Fibroblast of mammary gland (primary cell): Measurements from ENCODE around the gene FDXR.

Experiments used
- DNase-seq: peaks from one replicate; pipeline ENCODE4 v3.0.0-alpha.2; 2010; ENCODE audit warnings: low read depth
- H3K4me3 ChIP-seq: 2 replicates; pipeline ENCODE4 v1.5.1; 2011; ENCODE audit warnings: low read depth, mild to moderate bottlenecking, low read length, moderate library complexity; ENCODE audit not compliant: control insufficient read depth
- TF ChIP-seq, protein P1 (sequence below): conservative IDR thresholded peaks from 2 replicates; pipeline ENCODE4 v1.5.1; 2011; ENCODE audit warnings: low read depth, low read length, inconsistent platforms; ENCODE audit not compliant: control insufficient read depth, insufficient read depth

Gene FDXR

DNA sequence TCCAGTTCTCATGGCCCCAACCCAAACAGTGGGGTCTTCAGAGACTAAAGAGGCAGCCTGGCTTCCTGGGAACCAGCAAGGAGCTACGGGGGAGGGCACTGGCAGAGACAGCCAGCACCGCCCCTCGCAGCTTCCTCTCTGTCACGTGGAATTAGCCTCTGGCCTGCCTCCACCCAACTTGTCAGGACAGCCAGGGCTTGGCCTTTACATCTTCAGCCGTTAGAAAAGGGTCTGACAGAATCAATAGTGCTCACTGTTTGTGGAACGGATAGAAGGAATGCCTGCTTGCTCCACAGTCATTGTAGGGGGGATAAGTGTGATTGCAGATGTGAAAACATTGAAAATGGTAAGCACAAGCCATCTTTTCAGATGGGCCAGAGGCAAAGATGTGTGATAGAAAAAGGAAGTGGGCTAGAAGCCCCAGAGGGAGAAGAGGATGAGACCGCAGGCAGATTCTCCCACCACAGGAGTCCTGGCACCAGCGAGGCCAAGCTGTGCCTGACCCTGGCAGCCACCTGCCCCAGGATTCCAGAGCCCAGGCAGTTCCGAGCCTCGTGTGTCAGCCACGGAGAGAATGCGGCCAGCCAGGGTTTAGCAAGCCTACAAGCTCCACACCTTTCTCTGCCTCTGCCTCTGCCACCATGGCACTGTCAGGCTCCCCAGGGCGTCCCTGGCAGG lies 31.7 kb downstream of the FDXR start:
- peak; percentile 40 for DNase-seq
- TF ChIP-seq, protein P1, sequence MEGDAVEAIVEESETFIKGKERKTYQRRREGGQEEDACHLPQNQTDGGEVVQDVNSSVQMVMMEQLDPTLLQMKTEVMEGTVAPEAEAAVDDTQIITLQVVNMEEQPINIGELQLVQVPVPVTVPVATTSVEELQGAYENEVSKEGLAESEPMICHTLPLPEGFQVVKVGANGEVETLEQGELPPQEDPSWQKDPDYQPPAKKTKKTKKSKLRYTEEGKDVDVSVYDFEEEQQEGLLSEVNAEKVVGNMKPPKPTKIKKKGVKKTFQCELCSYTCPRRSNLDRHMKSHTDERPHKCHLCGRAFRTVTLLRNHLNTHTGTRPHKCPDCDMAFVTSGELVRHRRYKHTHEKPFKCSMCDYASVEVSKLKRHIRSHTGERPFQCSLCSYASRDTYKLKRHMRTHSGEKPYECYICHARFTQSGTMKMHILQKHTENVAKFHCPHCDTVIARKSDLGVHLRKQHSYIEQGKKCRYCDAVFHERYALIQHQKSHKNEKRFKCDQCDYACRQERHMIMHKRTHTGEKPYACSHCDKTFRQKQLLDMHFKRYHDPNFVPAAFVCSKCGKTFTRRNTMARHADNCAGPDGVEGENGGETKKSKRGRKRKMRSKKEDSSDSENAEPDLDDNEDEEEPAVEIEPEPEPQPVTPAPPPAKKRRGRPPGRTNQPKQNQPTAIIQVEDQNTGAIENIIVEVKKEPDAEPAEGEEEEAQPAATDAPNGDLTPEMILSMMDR: no peak
- H3K4me3 ChIP-seq: no peak overlapping the region

DNA sequence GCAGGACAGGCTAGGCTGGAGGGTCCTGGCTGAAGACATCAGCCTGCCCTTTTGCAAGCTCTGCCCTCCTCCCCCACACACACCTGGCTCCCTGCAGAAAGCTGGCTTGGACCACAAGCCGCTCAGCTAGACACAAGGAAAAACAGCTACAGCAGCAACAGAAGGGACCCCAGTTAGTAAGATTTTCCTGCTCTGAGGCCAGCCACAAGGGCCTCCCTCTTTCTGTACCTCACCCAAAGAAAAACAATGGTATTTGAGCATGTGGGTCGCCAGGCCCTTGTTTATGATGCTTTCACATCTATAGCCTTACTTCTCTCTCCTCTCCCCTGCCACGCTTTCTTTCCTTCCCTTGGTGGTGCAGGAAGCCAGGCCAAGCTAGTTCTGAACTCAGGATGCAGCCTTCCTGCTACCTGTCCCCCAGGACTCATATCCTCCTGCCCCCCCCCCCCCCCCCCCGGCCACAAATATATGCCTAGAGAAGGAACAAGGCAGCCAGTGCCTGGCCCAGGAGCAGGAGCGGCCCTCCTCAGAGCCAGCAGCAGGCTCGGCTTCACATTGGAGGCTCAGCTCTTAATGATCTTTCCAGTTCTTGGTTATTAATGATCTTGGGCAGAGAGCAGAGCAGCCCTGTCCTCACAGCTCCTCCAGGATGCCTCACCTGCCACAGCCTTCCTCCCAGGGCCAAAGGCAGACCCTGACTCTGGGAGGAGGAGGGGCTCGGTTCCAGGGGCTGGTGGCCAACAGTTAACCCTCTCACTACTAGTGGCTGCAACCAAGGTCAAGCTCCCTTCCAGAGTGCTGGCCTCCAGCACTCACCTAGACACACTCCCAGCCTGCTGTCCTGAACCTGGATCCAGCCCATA lies 32.6 kb downstream of the FDXR start:
- DNase-seq: no peak
- TF ChIP-seq, protein P1: no peak
- H3K4me3 ChIP-seq: no peak overlapping the region

DNA sequence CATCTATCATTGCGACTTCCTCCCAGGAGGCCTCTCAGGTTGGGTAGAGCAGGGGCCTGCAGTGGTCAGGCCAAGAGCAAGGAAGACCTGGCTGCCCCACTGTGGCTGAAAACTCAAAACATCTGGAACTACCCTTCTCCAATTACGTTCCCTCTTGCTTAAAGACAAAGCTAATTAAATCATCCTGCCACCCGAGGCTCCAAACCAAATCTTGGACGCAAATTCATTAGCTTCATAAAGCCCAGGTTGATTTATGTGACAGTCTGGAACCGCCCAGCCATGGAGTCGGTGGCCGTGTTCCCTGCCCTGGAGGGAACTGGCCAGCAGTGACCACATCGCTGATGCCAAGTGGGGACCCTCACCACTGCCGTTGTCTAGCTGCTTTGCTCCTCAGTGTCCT lies 34.5 kb downstream of the FDXR start:
- peak; percentile 4 for DNase-seq
- TF ChIP-seq, protein P1: no peak

DNA sequence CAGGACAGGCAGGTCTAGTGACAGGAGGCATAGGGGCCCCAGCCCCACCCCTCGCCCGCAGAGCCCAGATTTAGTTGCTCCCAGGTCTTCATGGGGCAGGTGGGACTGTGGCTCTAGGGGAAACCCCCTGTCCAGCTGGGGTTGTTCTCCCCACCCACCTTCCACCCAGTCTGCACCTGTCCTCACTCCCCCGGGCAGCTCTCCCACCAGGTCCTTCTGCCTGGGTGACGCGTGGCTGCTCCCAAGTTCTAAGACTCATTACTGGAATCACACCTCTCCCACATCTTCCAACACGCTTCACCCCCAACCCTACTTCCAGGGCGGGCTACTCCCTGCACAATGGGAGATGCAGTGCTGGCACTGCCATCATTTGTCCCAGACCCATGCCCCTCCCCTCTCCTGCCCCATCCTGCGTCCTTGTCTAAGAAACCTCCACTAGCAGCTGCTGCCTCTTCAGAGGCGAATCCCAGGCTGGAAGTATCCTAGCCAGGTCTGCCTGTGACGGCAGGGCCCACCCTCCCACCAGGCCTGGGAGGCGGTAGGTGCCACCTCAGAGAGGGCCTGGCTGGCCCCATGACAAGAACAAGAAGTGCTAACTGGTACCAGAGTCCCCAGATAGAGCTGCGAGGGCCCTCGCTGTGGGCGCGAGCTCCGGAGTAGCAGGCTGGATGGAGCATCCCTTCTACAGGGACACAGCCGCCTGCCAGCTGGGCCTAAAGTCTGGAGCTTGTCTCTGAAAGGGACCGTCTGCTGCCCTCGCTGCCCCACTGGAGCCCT lies 35.9 kb downstream of the FDXR start:
- DNase-seq: no peak
- TF ChIP-seq, protein P1: no peak
- H3K4me3 ChIP-seq: no peak overlapping the region

More for the DNA sequence above, 34.5 kb downstream of the FDXR start:
- no peak overlapping the region for H3K4me3 ChIP-seq

DNA sequence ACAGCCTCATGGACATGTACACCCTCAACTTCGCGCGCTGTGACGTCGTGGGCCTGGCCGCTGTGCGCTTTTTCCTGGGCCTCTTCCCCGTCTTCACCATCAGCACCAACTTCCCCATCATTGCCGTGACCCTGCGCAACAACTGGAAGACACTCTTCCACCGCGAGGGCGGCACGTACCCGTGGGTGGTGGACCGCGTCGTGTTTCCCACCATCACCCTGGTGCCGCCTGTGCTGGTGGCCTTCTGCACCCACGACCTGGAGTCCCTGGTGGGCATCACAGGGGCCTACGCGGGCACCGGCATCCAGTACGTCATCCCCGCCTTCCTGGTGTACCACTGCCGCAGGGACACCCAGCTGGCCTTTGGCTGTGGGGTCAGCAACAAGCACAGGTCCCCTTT lies 36.6 kb downstream of the FDXR start:
- no peak for DNase-seq
- TF ChIP-seq, protein P1: no peak
- H3K4me3 ChIP-seq: no peak overlapping the region

DNA sequence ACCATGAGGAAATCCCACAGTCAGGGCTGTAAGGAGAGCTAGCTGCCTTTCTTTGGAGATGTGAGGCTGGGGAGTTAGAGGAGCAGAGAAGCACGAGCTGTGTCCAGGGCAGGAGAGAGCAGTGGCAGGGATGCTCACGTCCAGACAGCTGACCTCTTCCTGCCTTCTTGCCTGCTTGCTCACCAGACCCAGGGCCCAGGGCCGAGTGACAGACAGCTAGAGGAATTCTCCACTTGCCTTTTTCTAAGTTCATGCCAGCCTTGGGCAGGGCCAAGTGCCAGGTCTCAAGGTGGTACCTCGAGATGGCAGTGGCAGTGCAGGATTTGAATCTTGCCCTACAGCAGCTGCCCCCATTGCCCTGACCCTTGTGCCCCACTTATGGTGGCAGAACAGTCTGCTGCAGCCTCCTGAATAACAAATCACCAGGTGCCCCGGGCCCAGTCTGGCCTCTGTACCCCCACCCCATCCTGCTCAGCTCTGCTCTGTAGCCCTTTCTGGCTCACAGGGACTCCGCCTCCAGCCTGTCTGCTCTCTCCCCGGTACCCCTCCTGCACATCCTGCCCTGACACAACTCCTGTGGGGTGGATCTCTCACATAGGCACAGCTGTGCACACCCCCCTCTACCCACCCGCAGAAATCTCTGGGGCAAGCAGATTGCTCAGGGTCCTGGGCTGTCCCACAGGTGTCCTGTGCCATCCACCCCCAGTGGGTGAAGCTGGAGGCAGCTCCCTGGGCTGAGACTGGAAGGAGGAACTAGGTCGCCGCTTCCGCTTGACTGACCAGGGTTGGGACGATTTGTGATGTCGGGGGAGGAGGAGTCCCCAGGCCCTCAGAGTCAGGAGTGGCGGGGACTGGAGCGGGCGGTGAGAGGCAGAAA lies 39.1 kb downstream of the FDXR start:
- DNase-seq: peak; percentile 5
- TF ChIP-seq, protein P1: no peak
- no peak overlapping the region for H3K4me3 ChIP-seq
